ENCODE results near the gene TRPM4. TPM values are rescaled to one million over a fixed set of nuclear protein-coding genes. Genes with fewer than 3 reads are reported as not detected.

Gene TRPM4
- total RNA-seq, 2 experiments from 2014 or later: 1.5 to 1.9 TPM

GRCh38 chr19:49151267-49152118 is 6.1 kb upstream of the TRPM4 start:
- DNase-seq (peak; percentile 71), ATAC-seq (peak; percentile 37)
- Mint-ChIP-seq H3K27me3 (peaks cover 69% of the 10 kb centered on the region), H3K36me3 (ENCODE audit: low read depth) (peaks cover 2% of the 10 kb centered on the region), H3K4me1 (peaks cover 21% of the 10 kb centered on the region), H3K9me3 (ENCODE audit: low read depth) (no peaks in the 10 kb centered on the region), H3K4me3 (no peak overlapping the region), H3K27ac (no peak overlapping the region)
- intact Hi-C loops (cut with DNase I, micrococcal nuclease): loop anchor here (2.0 to 5.0 kb wide), 3 partner anchors 94 to 291 kb away; partner anchors contain the start of genes CGB7 (in 1 of the 2) and LHB (in 1 of the 2)
- POLR2A ChIA-PET: no interaction called here
- CTCF ChIA-PET: interaction anchor here (0.5 to 0.9 kb wide), 3 partner anchors 17 to 54 kb away, joined by 3 to 5 read pairs (median 4); no protein-coding TSS in a partner anchor

GRCh38 chr19:49152119-49152550 is 5.5 kb upstream of the TRPM4 start:
- ATAC-seq: no peak
- no peak overlapping the region for H3K27ac Mint-ChIP-seq
- H3K9me3 Mint-ChIP-seq (ENCODE audit: low read depth): no peaks in the 10 kb centered on the region
- intact Hi-C loops (cut with DNase I, micrococcal nuclease): loop anchor here (5.0 kb wide), 2 partner anchors 95 to 135 kb away; partner anchors contain the start of genes CGB7 (in 1 of the 2) and LHB (in 1 of the 2)
- H3K4me3 Mint-ChIP-seq: no peak overlapping the region
- no peak for DNase-seq
- H3K4me1 Mint-ChIP-seq: peaks cover 21% of the 10 kb centered on the region
- CTCF ChIA-PET: no interaction called here
- H3K36me3 Mint-ChIP-seq (ENCODE audit: low read depth): peaks cover 2% of the 10 kb centered on the region
- peaks cover 66% of the 10 kb centered on the region for H3K27me3 Mint-ChIP-seq
- POLR2A ChIA-PET: no interaction called here

- DNase-seq (no peak), ATAC-seq (no peak)
- no peak overlapping the region for H3K27ac Mint-ChIP-seq
- H3K4me3 Mint-ChIP-seq: no peak overlapping the region
- peaks cover 2% of the 10 kb centered on the region for H3K36me3 Mint-ChIP-seq (ENCODE audit: low read depth)
- peaks cover 65% of the 10 kb centered on the region for H3K27me3 Mint-ChIP-seq
- H3K9me3 Mint-ChIP-seq (ENCODE audit: low read depth): no peaks in the 10 kb centered on the region
- ChIA-PET CTCF (no interaction called here), POLR2A (no interaction called here)
- H3K4me1 Mint-ChIP-seq: peaks cover 24% of the 10 kb centered on the region
- intact Hi-C loops (cut with DNase I, micrococcal nuclease): loop anchor here (5.0 kb wide), 2 partner anchors 96 to 136 kb away; partner anchors contain the start of genes CGB7 (in 1 of the 2) and LHB (in 1 of the 2)
Observed at GRCh38 chr19:49153167-49153809, 4.3 kb upstream of the TRPM4 start.

- DNase-seq (no peak), ATAC-seq (no peak)
- no peaks in the 10 kb centered on the region for H3K9me3 Mint-ChIP-seq (ENCODE audit: low read depth)
- CTCF ChIA-PET: no interaction called here
- peaks cover 21% of the 10 kb centered on the region for H3K4me1 Mint-ChIP-seq
- intact Hi-C loops (cut with DNase I, micrococcal nuclease): loop anchor here (5.0 kb wide), 2 partner anchors 97 to 137 kb away; partner anchors contain the start of genes CGB7 (in 1 of the 2) and LHB (in 1 of the 2)
- peaks cover 2% of the 10 kb centered on the region for H3K36me3 Mint-ChIP-seq (ENCODE audit: low read depth)
- peaks cover 61% of the 10 kb centered on the region for H3K27me3 Mint-ChIP-seq
- no peak overlapping the region for H3K4me3 Mint-ChIP-seq
- POLR2A ChIA-PET: no interaction called here
- no peak overlapping the region for H3K27ac Mint-ChIP-seq
Observed at GRCh38 chr19:49154279-49154678, 3.3 kb upstream of the TRPM4 start.

- intact Hi-C loops (cut with DNase I, micrococcal nuclease): no loop called here
- H3K36me3 Mint-ChIP-seq (ENCODE audit: low read depth): peaks cover 2% of the 10 kb centered on the region
- H3K4me1 Mint-ChIP-seq: peaks cover 13% of the 10 kb centered on the region
- H3K4me3 Mint-ChIP-seq: no peak within 1 kb of the TSS
- H3K9me3 Mint-ChIP-seq (ENCODE audit: low read depth): no peaks in the 10 kb centered on the region
- DNase-seq: no peak
- H3K27me3 Mint-ChIP-seq: peaks cover 58% of the 10 kb centered on the region
- no peak for ATAC-seq
- POLR2A ChIA-PET: no interaction called here
- CTCF ChIA-PET: interaction anchor here (0.5 to 0.7 kb wide), 2 partner anchors 37 to 169 kb away, joined by 3 read pairs; no protein-coding TSS in a partner anchor
- no peak within 1 kb of the TSS for H3K27ac Mint-ChIP-seq
Observed at GRCh38 chr19:49155005-49155819, 2.4 kb upstream of the TRPM4 start, which contains the start of gene HRC. Gene HRC, minus strand, starts transcription at chr19:49155396. Its CDS starts 159 bp downstream, at chr19:49155237.

GRCh38 chr19:49155820-49156346 is 1.7 kb upstream of the TRPM4 start:
- Mint-ChIP-seq H3K4me3 (no peak overlapping the region), H3K4me1 (peaks cover 11% of the 10 kb centered on the region), H3K27ac (no peak overlapping the region), H3K27me3 (peaks cover 62% of the 10 kb centered on the region), H3K9me3 (ENCODE audit: low read depth) (no peaks in the 10 kb centered on the region), H3K36me3 (ENCODE audit: low read depth) (peaks cover 2% of the 10 kb centered on the region)
- ChIA-PET CTCF (interaction anchor here (0.7 kb wide), 1 partner anchor 38 kb away, joined by 3 read pairs; no protein-coding TSS in a partner anchor), POLR2A (no interaction called here)
- no peak for DNase-seq
- ATAC-seq: no peak
- intact Hi-C loops (cut with DNase I, micrococcal nuclease): no loop called here

- no peak overlapping the region for H3K4me3 Mint-ChIP-seq
- intact Hi-C loops (cut with DNase I, micrococcal nuclease): no loop called here
- peaks cover 34% of the 10 kb centered on the region for H3K27me3 Mint-ChIP-seq
- CTCF ChIA-PET: interaction anchor here (0.7 to 1.5 kb wide), 2 partner anchors 39 to 65 kb away, joined by 3 read pairs; no protein-coding TSS in a partner anchor
- no peaks in the 10 kb centered on the region for H3K36me3 Mint-ChIP-seq (ENCODE audit: low read depth)
- no peak overlapping the region for H3K27ac Mint-ChIP-seq
- H3K4me1 Mint-ChIP-seq: peaks cover 6% of the 10 kb centered on the region
- ATAC-seq (no peak), DNase-seq (no peak)
- POLR2A ChIA-PET: no interaction called here
- H3K9me3 Mint-ChIP-seq (ENCODE audit: low read depth): no peaks in the 10 kb centered on the region
Observed at GRCh38 chr19:49160450-49161189, 3.0 kb downstream of the TRPM4 start.

GRCh38 chr19:49161987-49162386 is 4.4 kb downstream of the TRPM4 start:
- H3K27ac Mint-ChIP-seq: no peak overlapping the region
- DNase-seq: no peak
- ATAC-seq: no peak
- no peak overlapping the region for H3K4me3 Mint-ChIP-seq
- CTCF ChIA-PET: interaction anchor here (0.6 to 1.5 kb wide), 2 partner anchors 63 to 367 kb away, joined by 3 read pairs; no protein-coding TSS in a partner anchor
- H3K4me1 Mint-ChIP-seq: peaks cover 6% of the 10 kb centered on the region
- intact Hi-C loops (cut with DNase I, micrococcal nuclease): no loop called here
- peaks cover 32% of the 10 kb centered on the region for H3K27me3 Mint-ChIP-seq
- no peaks in the 10 kb centered on the region for H3K9me3 Mint-ChIP-seq (ENCODE audit: low read depth)
- H3K36me3 Mint-ChIP-seq (ENCODE audit: low read depth): no peaks in the 10 kb centered on the region
- POLR2A ChIA-PET: no interaction called here

GRCh38 chr19:49165111-49165750 is 7.6 kb downstream of the TRPM4 start:
- ATAC-seq (no peak), DNase-seq (no peak)
- peaks cover 13% of the 10 kb centered on the region for H3K27me3 Mint-ChIP-seq
- ChIA-PET CTCF (interaction anchor here (0.8 kb wide), 1 partner anchor 19 kb away, joined by 4 read pairs; no protein-coding TSS in a partner anchor), POLR2A (no interaction called here)
- no peaks in the 10 kb centered on the region for H3K36me3 Mint-ChIP-seq (ENCODE audit: low read depth)
- intact Hi-C loops (cut with DNase I, micrococcal nuclease): no loop called here
- no peaks in the 10 kb centered on the region for H3K4me1 Mint-ChIP-seq
- H3K9me3 Mint-ChIP-seq (ENCODE audit: low read depth): no peaks in the 10 kb centered on the region
- H3K27ac Mint-ChIP-seq: no peak overlapping the region
- no peak overlapping the region for H3K4me3 Mint-ChIP-seq

- intact Hi-C loops (cut with DNase I, micrococcal nuclease): no loop called here
Observed at GRCh38 chr19:49165865-49166301, 8.3 kb downstream of the TRPM4 start.

More at GRCh38 chr19:49165865-49166301, 8.3 kb downstream of the TRPM4 start:
- H3K27me3 Mint-ChIP-seq: peaks cover 9% of the 10 kb centered on the region
- H3K4me3 Mint-ChIP-seq: no peak overlapping the region
- H3K36me3 Mint-ChIP-seq (ENCODE audit: low read depth): no peaks in the 10 kb centered on the region
- DNase-seq: no peak
- no peaks in the 10 kb centered on the region for H3K9me3 Mint-ChIP-seq (ENCODE audit: low read depth)
- POLR2A ChIA-PET: no interaction called here
- CTCF ChIA-PET: no interaction called here
- H3K4me1 Mint-ChIP-seq: no peaks in the 10 kb centered on the region
- ATAC-seq: no peak
- H3K27ac Mint-ChIP-seq: no peak overlapping the region

All from activated CD4-positive, alpha-beta T cell treated with anti-CD3 and anti-CD28 coated beads for 36 hours (primary cell).